SK-N-SH (cell line): Measurements from ENCODE around the gene SLCO3A1. TPM values are rescaled to one million over a fixed set of nuclear protein-coding genes. Genes with fewer than 3 reads are reported as not detected.

Experiments used
- CTCF ChIA-PET: fragments of 300-600, 350-600 bp; formaldehyde crosslinking; extraction: SDS; loops from one replicate; lab custom pipeline; 2021; lab: Yijun Ruan, JAX
- POLR2A ChIA-PET: fragments of 350-600 bp; sonication (Branson Sonifier 250); formaldehyde crosslinking; extraction: SDS; loops from one replicate; lab custom pipeline; 2020; ENCODE audit warnings: antibody characterized with exemption, inconsistent platforms; lab: Yijun Ruan, JAX
- DNase-seq: peaks from one replicate; pipeline ENCODE4 v3.0.0; 2012
- H2AFZ ChIP-seq: fragments of 200-600 bp; sonication (generic); 2 replicates; pipeline ENCODE4 v1.8.1; 2016; ENCODE audit warnings: antibody characterized with exemption, mild to moderate bottlenecking, low read depth
- H3F3A ChIP-seq: fragments of 200-600 bp; sonication (generic); replicated peaks from 2 replicates; pipeline ENCODE3; 2016; ENCODE audit warnings: antibody characterized with exemption, mild to moderate bottlenecking; ENCODE audit not compliant: insufficient read depth
- H3K27ac ChIP-seq, 2 experiments: fragments of 200-500 bp in 1 of 2; fragments of 200-600 bp in 1 of 2; sonication (Bioruptor generic) in 1 of 2; sonication (generic), shearing (Covaris generic) in 1 of 2; 2 replicates each; pipeline versions ENCODE4 v1.5.1 to v1.6.1; 2014 to 2016; ENCODE audit warnings: low read depth in 2 of 2, inconsistent platforms in 1 of 2, low read length in 1 of 2, mild to moderate bottlenecking in 1 of 2, mixed read lengths in 1 of 2
- H3K27me3 ChIP-seq: fragments of 200-600 bp; sonication (generic), shearing (Covaris generic); 2 replicates; pipeline ENCODE4 v1.6.1; 2016; ENCODE audit warnings: mixed run types; ENCODE audit not compliant: insufficient read depth
- H3K36me3 ChIP-seq, 2 experiments: fragments of 200-500 bp in 1 of 2; fragments of 200-600 bp in 1 of 2; sonication (Bioruptor generic) in 1 of 2; sonication (generic) in 1 of 2; replicated peaks in 1 of 2; 2 replicates each; pipeline versions ENCODE3 to v1.5.1; 2014 to 2016; ENCODE audit warnings: low read length in 1 of 2, mild to moderate bottlenecking in 1 of 2; ENCODE audit not compliant: insufficient read depth in 2 of 2, control insufficient read depth in 1 of 2
- H3K4me1 ChIP-seq, 2 experiments: fragments of 200-500 bp in 1 of 2; fragments of 200-600 bp in 1 of 2; sonication (Bioruptor generic) in 1 of 2; sonication (generic), shearing (Covaris generic) in 1 of 2; 2 replicates each; pipeline versions ENCODE4 v1.5.1 to v1.6.1; 2014 to 2016; ENCODE audit warnings: low read depth in 1 of 2, low read length in 1 of 2, mixed run types in 1 of 2; ENCODE audit not compliant: insufficient read depth in 2 of 2, control insufficient read depth in 1 of 2
- H3K4me2 ChIP-seq: fragments of 200-600 bp; sonication (generic), shearing (Covaris generic); 2 replicates; pipeline ENCODE4 v1.6.1; 2017; ENCODE audit warnings: mixed run types
- H3K4me3 ChIP-seq, 2 experiments: fragments of 200-500 bp in 1 of 2; fragments of 200-600 bp in 1 of 2; sonication (Bioruptor generic) in 1 of 2; sonication (generic), shearing (Covaris generic) in 1 of 2; 2 replicates each; pipeline versions ENCODE4 v1.5.1 to v1.8.1; 2014 to 2016; ENCODE audit warnings: low read depth in 2 of 2, inconsistent platforms in 1 of 2, low read length in 1 of 2, mild to moderate bottlenecking in 1 of 2, mixed read lengths in 1 of 2, moderate library complexity in 1 of 2
- H3K79me2 ChIP-seq: fragments of 200-600 bp; sonication (generic); 2 replicates; pipeline ENCODE4 v1.8.1; 2017; ENCODE audit warnings: mild to moderate bottlenecking; ENCODE audit not compliant: insufficient read depth
- H3K9ac ChIP-seq: fragments of 200-600 bp; sonication (generic); 2 replicates; pipeline ENCODE4 v1.6.1; 2017; ENCODE audit warnings: mixed run types
- H3K9me2 ChIP-seq: fragments of 200-600 bp; sonication (generic); 2 replicates; pipeline ENCODE4 v1.6.1; 2017; ENCODE audit warnings: mixed run types
- H3K9me3 ChIP-seq: fragments of 200-600 bp; sonication (generic); 2 replicates; pipeline ENCODE4 v1.6.1; 2017; ENCODE audit warnings: mixed run types, mild to moderate bottlenecking, moderate library complexity
- H4K20me1 ChIP-seq: fragments of 200-600 bp; sonication (generic); 2 replicates; pipeline ENCODE4 v1.6.1; 2017; ENCODE audit warnings: mild to moderate bottlenecking, mixed run types; ENCODE audit not compliant: insufficient read depth
- CTCF ChIP-seq: fragments of 200-600 bp; sonication (generic); IDR thresholded peaks from 2 replicates; pipeline ENCODE4 v1.6.1; 2017; ENCODE audit warnings: antibody characterized with exemption, mild to moderate bottlenecking, moderate library complexity
- FOXJ3 ChIP-seq: sonication (generic); formaldehyde crosslinking; IDR thresholded peaks from 2 replicates; pipeline ENCODE4 v1.5.1; 2020; ENCODE audit warnings: mild to moderate bottlenecking, missing genetic modification reagents
- FOXM1 ChIP-seq: IDR thresholded peaks from 2 replicates; pipeline ENCODE4 v1.4.0; 2012; ENCODE audit warnings: low read depth, mild to moderate bottlenecking
- MAX ChIP-seq: IDR thresholded peaks from 2 replicates; pipeline ENCODE4 v1.4.0; 2012; ENCODE audit warnings: low read depth
- NFIC ChIP-seq: IDR thresholded peaks from 2 replicates; pipeline ENCODE4 v1.4.0; 2012; ENCODE audit warnings: borderline replicate concordance
- RAD21 ChIP-seq: IDR thresholded peaks from 2 replicates; pipeline ENCODE4 v1.6.1; 2012; ENCODE audit warnings: mild to moderate bottlenecking, low read length
- RFX5 ChIP-seq: IDR thresholded peaks from 2 replicates; pipeline ENCODE4 v1.6.1; 2012; ENCODE audit warnings: mild to moderate bottlenecking, improper control_type of control experiment, low read length
- SIN3A ChIP-seq: IDR thresholded peaks from 2 replicates; pipeline ENCODE4 v1.6.1; 2012; ENCODE audit warnings: low read depth, mild to moderate bottlenecking, low read length, moderate library complexity, borderline replicate concordance
- SMC3 ChIP-seq: IDR thresholded peaks from 2 replicates; pipeline ENCODE4 v1.6.1; 2012; ENCODE audit warnings: low read depth, low read length, improper control_type of control experiment
- TAF1 ChIP-seq: IDR thresholded peaks from 2 replicates; pipeline ENCODE4 v1.6.1; 2012; ENCODE audit warnings: low read depth, mild to moderate bottlenecking, low read length, moderate library complexity, borderline replicate concordance
- USF2 ChIP-seq: fragments of 150-350 bp; IDR thresholded peaks from 2 replicates; pipeline ENCODE4 v1.6.1; 2017; ENCODE audit warnings: antibody characterized with exemption, low read length, low read depth, borderline replicate concordance
- ZBTB33 ChIP-seq: IDR thresholded peaks from 2 replicates; pipeline ENCODE4 v1.4.0; 2012; ENCODE audit warnings: low read depth, borderline replicate concordance
- WGBS: methylation state at CpG from one replicate; pipeline ENCODE4 v1.1.6; 2017; ENCODE audit warnings: low lambda C conversion rate; 5-methylcytosine and 5-hydroxymethylcytosine counted together
- polyA plus RNA-seq, 3 experiments: library from polyadenylated mRNA; depleted of rRNA; stranded (reverse); fragments of >200 nt; gene quantifications; 2 replicates each; pipeline ENCODE4 v1.2.3, GENCODE V29; 2012

The SLCO3A1 gene
- polyA plus RNA-seq, 1 of the 3 experiments (the other 2 are of a cell fraction), result 19.7 TPM

GRCh38 chr15:91849749-91850161 lies 3.8 kb upstream of the SLCO3A1 start:
- DNase-seq, result peak; percentile 42
- WGBS, result 83% methylated on average over 7 of the region's 7 CpGs
- Histone ChIP-seq H3K79me2 (peaks cover 10% of the 10 kb centered on the region), H4K20me1 (no peaks in the 10 kb centered on the region), H2AFZ (no peak overlapping the region), H3F3A (peaks cover 7% of the 10 kb centered on the region), H3K27ac (no peak overlapping the region), H3K9me2 (no peaks in the 10 kb centered on the region), H3K36me3 (no peaks in the 10 kb centered on the region), H3K27me3 (no peaks in the 10 kb centered on the region), H3K4me3 (no peak overlapping the region), H3K9me3 (no peaks in the 10 kb centered on the region), H3K4me1 (peaks cover 0 to 13% of the 10 kb centered on the region in 2 experiments; a peak in 3 of 4 replicates), H3K4me2 (no peak overlapping the region), H3K9ac (no peak overlapping the region)
- POLR2A ChIA-PET, result no interaction called here
- CTCF ChIA-PET, result interaction anchor here (0.6 to 9.0 kb wide), 15 partner anchors 15 to 867 kb away, joined by 3 to 112 read pairs (median 4); no protein-coding TSS in a partner anchor
- TF ChIP-seq SMC3, result peak; percentile 53
- peak; percentile 71 for TF ChIP-seq CTCF
- peak; percentile 49 for TF ChIP-seq RAD21
- no peak for TF ChIP-seq FOXJ3

- peaks cover 41% of the 10 kb centered on the region for H3K79me2 ChIP-seq
Observed at GRCh38 chr15:91852741-91853510, 582 bp upstream of the SLCO3A1 start.

More at GRCh38 chr15:91852741-91853510, 582 bp upstream of the SLCO3A1 start:
- POLR2A ChIA-PET, result interaction anchor here (1.5 kb wide), 1 partner anchor 10 kb away, joined by 3 read pairs; no protein-coding TSS in a partner anchor
- no peaks in the 10 kb centered on the region for H3K36me3 ChIP-seq
- peaks cover 19 to 20% of the 10 kb centered on the region in 2 experiments for H3K4me1 ChIP-seq
- H3K4me2 ChIP-seq, result peak overlapping the region; percentile 95
- H2AFZ ChIP-seq, result peak overlapping the region; percentile 99
- no peaks in the 10 kb centered on the region for H3K27me3 ChIP-seq
- peak overlapping the region; percentile 72 for H3K9ac ChIP-seq
- no peaks in the 10 kb centered on the region for H3K9me3 ChIP-seq
- H3K27ac ChIP-seq, result peak overlapping the region; percentile 73 to 81
- H4K20me1 ChIP-seq, result peaks cover 9% of the 10 kb centered on the region
- peak overlapping the region; percentile 80 to 93 for H3K4me3 ChIP-seq
- peaks cover 7% of the 10 kb centered on the region for H3F3A ChIP-seq
- peak; percentile 91 for DNase-seq
- CTCF ChIA-PET, result interaction anchor here (0.6 to 9.0 kb wide), 48 partner anchors 9 to 734 kb away, joined by 3 to 112 read pairs (median 4); no protein-coding TSS in a partner anchor
- 0% methylated on average over 15 of the region's 70 CpGs for WGBS
- no peak for TF ChIP-seq SIN3A
- TF ChIP-seq MAX, result 0 out of 2 replicates have a peak, but pooled peaks have one; percentile 22
- peak; percentile 66 for TF ChIP-seq RAD21
- no peak for TF ChIP-seq USF2
- TF ChIP-seq ZBTB33, result no peak
- TF ChIP-seq NFIC, result peak; percentile 7; the same call in 1 of the 2 replicates
- no peak for TF ChIP-seq TAF1
- TF ChIP-seq RFX5, result no peak
- TF ChIP-seq CTCF, result peak; percentile 76
- peak; percentile 63 for TF ChIP-seq SMC3
- 0 out of 2 replicates have a peak, but pooled peaks have one; percentile 18 for TF ChIP-seq FOXM1
- no peaks in the 10 kb centered on the region for H3K9me2 ChIP-seq
